GM21360 (cell line): Measurements from ENCODE around the gene CPNE2.
"Not testable (repeated sequence)": the region's sequence is repeated elsewhere in the genome, so short reads cannot be mapped to it uniquely, and the experiment has no call there.

Source experiments
- ATAC-seq: cut with Tn5 transposase; IDR thresholded peaks from one replicate; pipeline ENCODE4 v1.9.1; 2021; ENCODE audit warnings: mild to moderate bottlenecking, moderate library complexity; ENCODE audit not compliant: unreplicated experiment

CPNE2 gene

DNA sequence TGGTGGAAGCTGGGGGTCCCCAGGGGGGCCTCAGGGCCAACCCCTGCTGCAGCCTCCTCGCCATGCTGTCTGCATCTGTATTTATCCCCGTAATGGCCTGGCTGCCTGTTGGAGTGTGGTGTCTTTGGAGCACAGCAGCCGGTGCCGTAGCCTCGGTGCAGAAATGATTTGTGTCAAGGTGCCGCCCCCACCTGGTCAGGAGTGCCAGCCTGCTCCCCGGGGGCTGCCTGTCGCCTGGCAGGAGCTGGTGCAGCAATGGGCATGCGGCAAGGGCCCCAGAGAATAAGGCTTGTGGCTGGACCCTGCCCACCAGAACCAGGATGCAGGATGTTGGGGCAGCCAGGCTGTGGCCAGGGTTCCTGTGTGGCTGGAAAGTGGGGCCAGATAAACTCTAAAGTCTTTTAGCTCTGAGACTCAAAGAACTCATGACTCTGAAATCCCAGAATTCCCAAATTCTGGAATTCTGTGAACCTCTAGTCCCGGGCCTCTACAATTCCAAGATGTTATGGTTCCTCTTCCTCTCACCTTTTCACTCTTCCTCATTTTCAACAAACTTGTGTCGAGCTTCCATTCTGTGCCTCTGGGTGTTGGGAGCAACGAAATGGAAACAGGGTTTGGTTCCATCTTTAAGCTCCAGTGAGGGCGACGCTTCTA, 5.9 kb downstream of the CPNE2 start:
- ATAC-seq, result no peak

DNA sequence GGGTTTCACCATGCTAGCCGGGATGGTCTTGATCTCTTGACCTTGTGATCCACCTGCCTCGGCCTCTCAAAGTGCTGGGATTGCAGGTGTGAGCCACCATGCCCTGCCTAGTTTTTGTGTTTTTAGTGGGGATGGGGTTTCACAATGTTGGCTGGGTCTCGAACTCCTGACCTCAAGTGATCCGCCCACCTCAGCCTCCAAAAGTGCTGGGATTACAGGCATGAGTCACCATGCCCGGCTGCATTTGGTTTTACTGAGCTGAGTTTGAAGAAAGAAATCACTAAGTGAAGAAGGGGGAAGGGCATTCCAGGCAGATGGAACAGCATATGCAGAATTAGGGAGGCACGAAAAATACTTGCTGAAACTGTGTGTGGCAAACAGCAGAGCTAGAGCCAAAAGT, 7.6 kb downstream of the CPNE2 start:
- not testable (repeated sequence) for ATAC-seq

DNA sequence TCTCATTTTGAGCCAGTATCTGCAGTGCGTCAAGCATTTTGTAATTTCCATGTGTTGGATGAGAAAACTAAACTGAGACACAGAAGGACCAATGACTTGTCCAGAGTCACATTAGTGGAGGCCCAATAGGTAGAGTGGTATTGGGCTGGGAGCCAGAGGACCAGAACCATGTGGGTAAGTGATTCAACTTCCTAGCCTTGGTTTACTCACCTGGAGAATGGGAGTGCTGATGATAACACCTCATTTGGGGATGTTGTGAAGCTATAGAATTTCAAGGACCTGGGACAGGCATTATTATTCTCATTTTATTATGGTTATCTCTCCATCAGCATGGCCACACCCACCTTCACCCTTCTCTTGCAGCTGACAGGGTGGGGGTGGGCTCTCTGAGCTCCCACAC, 8.1 kb downstream of the CPNE2 start:
- ATAC-seq, result no peak

DNA sequence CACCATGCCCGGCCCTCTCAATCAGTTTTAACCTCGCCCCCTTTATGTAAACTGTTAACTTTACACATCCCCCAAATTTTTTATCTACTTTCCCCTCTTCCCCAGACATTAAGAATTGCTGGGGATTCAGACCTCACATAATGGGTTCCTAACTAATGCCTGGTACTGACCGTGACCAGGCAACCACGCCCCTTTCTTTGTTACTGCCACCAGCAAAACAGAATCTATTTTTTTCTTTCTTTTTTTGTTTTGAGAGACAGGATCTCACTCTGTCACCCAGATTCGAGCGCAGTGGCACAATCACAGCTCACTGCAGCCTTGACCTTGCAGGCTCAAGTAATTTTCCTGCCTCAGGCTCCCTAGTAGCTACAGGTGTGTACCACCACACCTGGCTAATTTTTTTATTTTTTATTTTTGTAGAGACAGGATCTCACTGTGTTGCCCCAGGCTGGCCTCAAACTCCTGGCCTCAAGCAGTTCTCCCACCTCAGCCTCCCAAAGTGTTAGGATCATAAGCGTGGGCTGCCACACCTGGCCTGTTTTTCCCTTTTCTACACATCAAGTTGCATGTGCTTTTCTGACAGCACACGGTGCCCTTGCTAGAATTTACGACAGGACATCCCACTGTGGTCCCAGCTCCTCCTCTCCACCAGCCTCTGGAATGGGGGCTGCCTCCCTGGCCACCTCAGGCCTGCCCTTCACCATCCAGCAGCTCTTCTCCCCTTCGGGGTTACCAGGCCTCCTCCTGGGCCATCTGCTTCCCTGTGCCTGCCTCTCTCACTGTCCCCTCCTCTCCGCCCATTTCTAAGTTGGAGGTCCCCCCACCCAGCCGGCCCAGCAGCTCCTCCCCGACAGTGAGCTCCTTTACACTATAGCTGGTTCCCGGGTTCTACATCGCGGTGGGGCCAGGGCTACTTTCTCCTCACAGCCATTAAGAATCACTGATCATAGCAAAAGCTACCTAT, 10.8 kb downstream of the CPNE2 start:
- no peak for ATAC-seq

DNA sequence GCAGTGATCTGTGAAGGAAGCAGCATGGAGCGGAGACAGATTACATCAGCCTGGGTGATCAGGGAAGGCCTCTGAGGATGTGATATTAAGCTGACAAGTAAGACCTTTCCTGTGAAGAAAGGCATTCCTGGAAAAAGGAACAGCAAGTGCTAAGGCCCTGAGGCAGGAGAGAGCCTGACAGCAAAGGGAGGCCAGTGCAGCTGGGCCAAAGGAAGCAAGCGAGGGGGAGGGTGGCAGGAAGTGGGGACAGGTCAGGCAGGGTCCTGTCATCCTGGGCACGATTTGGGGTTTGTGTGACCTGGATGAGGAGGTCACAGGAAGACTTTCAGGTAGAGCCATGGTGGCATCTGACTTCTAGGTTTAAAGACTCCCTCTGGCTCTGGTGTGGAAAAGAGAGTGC, 12.3 kb downstream of the CPNE2 start:
- no peak for ATAC-seq

DNA sequence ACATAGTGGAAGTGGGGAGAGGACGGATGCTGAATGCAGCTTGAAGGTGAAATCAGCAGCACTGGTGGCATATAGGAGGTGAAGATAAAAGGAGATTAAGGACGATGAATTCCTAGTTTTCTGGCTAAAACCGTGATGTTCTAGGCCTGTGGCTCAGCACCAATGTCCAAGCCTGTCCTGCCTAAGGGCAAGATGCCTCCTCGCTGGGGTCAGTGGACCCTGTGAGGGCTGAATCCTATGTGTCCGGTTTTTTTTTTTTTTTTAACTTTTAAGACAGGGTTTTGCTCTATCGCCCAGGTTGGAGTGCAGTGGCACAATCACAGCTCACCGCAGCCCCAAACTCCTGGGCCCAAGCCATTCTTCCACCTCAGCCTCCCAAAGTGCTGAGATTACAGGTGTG, 12.8 kb downstream of the CPNE2 start:
- no peak for ATAC-seq

DNA sequence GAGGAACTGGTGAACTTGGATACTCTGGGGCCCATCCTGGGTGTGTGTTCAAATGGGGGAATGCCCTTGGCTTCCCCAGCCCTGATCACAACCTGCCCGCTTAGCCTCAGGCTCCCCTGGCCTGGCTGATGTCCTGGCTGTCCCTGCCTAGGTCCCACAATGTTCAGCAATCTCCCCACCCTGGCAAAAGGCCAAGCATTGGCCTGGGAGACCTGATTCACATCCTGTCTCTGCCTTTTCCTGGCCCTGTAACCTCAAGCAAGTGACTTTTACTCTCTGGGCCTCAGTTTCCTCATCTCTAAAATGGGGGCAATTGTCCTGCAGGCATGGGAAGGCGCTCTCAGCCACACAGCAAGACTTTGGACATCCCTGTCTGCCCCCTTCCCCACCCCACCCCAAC, 14.4 kb downstream of the CPNE2 start:
- no peak for ATAC-seq

DNA sequence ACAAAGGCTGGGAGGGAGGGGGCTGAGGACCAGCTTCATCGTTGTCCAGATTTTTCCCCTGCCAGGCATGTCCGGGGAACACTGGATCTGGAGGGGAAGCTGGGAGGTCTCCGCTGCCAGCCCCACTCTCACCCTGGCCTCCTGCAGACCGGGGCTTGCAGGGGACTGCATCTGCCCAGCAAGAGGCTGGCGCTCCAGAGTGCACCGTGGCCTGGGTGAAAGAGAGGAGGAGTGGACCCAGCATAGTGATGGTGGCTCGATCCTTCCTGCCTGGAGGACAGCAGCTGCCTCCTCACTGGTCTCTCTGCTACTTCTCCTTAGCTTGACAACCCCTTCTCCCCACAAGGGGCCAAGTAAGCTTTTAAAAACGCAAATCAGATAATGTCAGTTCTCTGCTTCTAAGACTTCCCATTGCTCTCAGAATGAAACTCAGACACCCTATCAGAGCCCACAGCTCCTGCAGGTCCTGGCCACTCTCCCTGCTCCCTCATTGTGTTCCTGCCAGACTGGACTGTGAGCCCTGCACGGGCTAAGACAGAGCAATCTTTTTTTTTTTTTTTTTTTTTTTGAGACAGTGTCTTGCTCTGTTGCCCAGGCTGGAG, 15.0 kb downstream of the CPNE2 start:
- no peak for ATAC-seq

DNA sequence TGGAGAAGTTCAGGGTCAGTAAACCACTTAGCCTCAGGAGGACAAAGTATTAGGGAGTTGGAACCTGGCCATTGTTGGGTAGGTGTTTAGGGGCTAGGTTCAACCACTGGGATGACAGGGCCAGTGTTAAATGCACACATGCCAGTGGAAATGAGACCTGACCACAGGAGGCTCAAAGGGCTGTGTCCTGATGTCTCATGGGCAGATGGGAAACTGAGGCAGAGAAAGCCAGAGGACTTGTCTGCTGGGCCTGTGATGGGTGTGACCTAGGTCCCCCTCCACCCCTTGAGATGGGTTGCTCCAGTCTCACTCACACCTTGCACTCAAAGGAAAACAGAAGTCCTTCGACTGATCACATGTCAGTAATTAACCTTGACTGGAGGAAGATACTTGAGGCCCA, 16.0 kb downstream of the CPNE2 start:
- no peak for ATAC-seq

DNA sequence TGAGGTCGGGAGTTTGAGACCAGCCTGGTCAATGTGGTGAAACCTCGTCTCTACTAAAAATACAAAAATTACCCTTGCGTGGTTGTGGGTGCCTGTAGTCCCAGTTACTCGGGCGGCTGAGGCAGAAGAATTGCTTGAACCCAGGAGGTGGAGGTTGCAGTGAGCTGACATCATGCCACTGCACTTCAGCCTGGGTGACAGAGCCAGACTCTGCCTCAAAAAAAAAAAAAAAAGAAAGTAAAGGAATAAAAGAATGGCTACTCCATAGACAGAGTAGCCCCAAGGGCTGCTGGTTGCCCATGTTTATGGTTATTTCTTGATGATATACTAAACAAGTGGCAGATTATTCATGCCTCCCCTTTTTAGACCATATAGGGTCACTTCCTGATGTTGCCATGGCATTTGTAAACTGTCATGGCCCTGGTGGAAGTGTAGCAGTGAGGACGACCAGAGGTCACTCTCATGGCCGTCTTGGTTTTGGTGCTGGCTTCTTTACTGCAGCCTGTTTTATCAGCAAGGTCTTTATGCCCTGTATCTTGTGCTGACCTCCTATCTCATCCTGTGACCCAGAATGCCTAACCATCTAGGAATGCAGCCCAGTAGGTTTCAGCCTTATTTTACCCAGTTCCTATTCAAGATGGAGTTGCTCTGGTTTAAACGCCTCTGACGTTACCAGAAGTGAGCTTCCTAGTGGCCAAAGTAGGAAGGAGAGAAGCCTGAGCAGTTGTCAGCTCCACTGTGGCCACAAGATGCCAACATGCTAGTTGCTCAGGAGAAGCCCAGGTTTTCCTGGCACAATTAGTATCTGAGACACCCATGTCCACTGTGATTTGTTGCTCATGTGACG, 17.1 kb downstream of the CPNE2 start:
- not testable (repeated sequence) for ATAC-seq

DNA sequence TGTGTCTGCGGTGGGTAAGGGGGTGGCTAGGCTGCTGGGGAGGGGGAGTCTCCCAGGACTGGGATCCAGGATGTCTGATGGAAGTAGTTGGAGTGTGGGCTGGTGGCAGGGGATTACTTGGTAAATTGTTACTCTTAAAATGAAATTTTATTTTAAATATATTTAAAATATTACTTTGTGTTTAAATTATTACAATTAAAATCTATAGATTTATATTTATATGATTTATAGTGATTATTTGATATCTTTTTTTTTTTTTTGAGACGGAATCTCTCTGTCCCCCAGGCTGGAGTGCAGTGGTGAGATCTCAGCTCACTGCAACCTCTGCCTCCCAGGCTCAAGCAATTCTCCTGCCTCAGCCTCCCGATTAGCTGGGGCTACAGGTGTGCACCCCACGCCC, 18.6 kb downstream of the CPNE2 start:
- ATAC-seq, result no peak

DNA sequence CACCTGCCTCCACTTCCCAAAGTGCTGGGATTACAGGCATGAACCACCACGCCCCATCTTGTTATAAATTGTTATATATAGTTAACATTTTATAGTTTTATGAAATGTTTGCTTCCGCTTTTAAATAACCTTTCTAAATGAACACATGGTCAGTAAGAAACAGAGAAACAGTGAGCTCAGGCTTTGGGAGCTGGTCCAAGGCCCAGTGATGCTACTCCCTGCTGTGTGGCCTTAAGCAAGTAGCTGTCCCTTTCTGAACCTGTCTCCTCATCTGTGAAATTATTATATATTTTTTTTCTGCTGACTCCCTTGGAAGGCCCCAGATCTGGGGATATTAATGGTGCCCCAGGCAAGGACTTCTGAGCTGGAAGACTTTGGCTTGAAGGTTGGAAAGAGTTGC, 19.0 kb downstream of the CPNE2 start:
- no peak for ATAC-seq

DNA sequence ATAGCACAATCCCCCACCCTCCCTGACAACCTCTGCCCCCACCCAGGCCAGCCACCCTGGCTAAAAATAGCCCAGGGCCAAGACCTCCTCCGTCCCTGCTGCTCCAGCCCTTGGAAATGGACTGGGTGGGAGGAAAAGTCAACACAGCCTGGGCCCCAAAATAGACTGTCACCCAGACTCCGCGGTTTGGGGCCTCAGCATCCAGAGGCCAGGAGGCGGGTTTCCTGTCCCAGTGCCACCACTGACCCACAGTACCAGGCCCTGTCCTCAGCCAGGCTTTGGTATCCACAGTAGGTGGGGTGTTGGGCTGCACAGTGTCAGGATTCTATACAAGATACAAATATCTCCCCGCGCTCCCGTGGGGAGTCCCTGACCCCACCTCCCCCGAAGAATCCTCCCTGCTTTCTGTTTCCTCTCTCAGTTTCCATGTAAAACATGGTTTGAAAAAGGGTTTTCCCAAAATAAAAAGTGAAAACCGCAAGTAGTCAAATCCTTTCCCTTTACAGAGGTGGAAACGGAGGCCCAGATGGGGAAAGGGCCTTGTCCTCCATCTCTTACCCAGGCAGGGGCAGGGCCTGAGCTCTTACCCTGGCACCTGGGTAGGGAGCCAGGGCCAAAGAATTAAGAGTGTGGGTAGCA, 20.1 kb downstream of the CPNE2 start:
- no peak for ATAC-seq

DNA sequence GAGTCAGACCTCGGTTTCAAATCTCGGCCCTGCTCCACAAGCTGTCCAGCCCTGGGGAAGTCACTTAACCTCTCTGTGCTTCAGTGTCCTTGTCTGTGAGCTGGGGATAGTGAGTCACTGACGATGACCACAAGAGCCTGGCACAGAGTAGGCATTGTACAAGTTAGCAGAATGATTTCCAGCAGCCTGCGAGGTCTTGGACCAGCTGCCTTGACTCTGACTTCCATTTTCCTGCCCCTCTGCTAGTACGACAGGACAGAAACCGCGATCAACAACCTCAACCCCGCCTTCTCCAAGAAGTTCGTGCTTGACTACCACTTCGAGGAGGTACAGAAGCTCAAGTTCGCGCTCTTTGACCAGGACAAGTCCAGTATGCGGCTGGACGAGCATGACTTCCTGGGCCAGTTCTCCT, 20.7 kb downstream of the CPNE2 start:
- no peak for ATAC-seq

DNA sequence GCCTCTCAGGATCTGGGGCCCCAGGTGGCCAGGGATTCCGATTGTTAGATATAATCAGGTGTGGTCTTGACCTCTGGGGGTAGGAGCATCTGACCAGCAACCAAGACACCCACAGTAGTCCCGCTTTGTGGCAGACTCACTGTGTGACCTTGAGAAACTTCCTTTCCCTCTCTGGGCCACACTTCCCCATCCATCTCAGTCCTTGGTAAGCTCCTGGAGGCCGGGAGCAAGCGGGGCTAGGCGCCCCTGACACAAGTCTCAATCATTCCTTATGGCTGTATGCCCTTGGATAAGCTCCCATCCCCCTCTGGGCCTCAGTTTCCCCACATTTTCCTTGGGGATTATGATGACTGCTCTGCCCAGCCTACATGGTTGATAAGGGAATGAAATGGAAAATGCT, 21.3 kb downstream of the CPNE2 start:
- ATAC-seq, result no peak

DNA sequence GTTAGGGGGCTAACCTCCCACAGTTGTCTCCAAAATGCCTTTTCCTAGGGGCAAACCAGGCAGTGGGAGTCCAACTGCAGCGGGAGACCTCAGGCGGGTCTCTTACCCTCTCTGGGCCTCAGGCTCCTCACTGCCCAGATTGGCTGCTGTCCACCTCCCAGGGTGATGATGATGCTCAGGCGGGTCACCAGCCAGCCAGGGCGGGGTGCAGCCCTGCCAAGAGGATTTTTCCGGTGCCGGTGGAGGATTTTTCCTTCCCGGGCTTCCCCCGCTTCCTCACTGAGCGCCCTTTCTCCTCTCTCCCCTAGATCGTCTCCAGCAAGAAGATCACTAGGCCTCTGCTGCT, 22.8 kb downstream of the CPNE2 start:
- no peak for ATAC-seq

DNA sequence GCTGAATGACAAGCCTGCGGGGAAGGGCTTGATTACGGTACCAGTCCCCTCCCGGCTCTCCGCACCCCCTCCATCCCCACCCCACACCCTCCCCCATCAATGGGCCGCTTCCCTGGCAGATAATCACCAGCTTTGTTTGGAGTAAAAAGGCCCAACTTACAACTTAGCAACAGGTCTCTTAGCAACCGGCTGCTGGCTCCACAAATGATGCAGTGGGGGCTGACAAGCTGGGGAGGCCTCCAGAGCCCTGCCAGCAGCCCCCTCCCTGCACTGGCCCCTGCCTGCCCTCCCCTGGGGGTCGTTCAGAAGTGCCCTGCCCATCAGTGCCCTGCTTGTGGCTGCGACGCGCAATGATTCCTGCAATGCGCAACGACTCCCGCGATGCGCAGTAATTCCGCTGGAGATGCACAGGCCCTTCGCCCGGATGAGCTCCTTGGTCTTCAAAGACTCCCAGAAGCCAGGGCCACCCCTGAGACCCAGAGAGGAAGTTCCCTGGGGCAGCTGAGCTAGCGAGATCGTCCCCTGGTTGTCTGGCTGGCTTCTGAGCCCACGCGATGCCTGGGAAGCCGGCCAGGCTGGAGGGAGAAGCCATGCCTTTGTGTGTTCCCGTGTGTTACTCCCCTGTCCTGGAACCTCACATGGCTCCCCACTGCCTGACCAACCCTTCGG, 23.3 kb downstream of the CPNE2 start:
- ATAC-seq, result no peak

DNA sequence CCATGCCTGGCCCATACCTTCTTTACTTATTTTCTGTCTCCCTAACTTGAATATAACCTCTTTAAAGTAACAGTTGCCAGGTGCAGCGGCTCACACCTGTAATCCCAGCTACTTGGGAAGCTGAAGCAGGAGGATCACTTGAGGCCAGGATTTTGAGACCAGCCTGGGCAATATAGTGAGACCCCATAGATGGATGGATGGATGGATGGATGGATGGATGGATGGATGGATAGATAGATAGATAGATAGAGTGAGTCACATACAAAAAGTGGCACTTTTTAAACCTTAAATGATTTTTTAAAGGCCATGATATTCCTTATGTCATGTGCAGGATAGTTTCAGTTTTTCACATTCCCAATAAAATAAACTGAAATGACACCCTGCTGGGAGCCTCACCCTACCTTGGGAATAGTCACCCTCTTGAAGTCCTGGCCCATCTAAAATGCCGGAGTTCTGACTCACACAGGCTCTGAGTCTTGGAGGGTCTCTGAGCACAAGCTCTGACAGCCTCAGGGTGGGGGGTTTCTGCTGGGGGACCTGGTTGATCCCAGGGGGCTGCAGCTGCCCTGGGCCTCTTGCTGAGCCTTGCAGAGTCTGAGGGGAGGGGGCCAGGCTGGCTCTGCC, 26.2 kb downstream of the CPNE2 start:
- ATAC-seq, result no peak

DNA sequence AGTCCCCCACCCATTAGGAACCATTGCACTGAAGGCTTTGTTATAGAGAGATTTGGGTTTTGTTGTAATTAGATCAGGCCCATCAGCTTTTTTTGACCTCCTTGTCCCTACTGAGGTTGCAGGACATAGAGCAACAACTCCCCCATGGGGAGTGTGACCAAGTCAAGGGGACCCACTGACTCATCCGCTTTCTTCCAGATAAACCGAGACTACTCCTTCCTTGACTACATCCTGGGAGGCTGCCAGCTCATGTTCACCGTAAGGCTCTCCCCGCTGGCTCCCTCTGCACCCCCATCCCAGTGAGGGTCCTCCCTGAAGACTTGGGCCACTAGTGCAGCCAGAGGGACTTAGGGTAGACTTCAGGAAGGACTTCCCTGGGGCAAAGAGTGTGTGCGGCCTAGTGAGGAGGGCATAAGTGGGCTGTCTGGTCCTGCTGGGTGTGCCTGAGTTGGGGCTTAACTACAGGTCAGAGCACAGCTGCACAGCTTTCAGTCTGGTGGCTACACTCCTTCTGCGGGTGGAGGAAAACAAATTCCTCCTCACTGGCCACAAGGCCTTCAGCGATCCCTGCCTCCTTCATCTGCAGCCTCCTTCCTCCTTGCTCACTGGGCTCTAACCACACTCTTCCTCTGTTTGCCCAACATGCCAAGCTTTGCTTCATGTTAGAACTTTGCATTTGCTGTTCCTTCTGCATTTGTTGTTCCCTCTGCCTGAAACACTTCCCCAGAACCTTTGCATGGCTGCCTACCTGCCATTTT, 31.0 kb downstream of the CPNE2 start:
- no peak for ATAC-seq
